ENCODE measurements around the gene TBC1D22B. TPM values are rescaled to one million over a fixed set of nuclear protein-coding genes. Genes with fewer than 3 reads are reported as not detected.

Gene TBC1D22B
- total and polyA plus RNA-seq, 9 of the 15 experiments (the other 6 are each of a cell fraction or from before 2014, with no cell fraction given) = 4.8 to 24.2 (median 13.5) TPM

- TF ChIP-seq UBTF (IDR thresholded peaks at IDR 0.05; ENCODE audit: borderline replicate concordance in 1 of 2, low read depth in 2 of 2, low read length in 2 of 2) (0 out of 4 replicates have a peak, but pooled peaks of 1 of the 2 experiments have one; percentile 65), ATF4 (CRISPR knock-in tag; IDR thresholded peaks at IDR 0.05) (peak; percentile 72), RB1 (IDR thresholded peaks at IDR 0.05; ENCODE audit: low read depth) (peak; percentile 84; the same call in 1 of the 2 replicates), BMI1 (IDR thresholded peaks at IDR 0.05; ENCODE audit: low read length) (0 out of 2 replicates have a peak, but pooled peaks have one; percentile 1), ZBTB40 (IDR thresholded peaks at IDR 0.05) (peak; percentile 50), ZBTB40 (CRISPR knock-in tag; IDR thresholded peaks at IDR 0.05) (no peak), PTRF (tag; IDR thresholded peaks at IDR 0.05) (no peak), PML (IDR thresholded peaks at IDR 0.05; ENCODE audit: low read length) (peak; percentile 96), RAD21 (CRISPR knock-in tag; conservative IDR thresholded peaks at IDR 0.05 in 1 of 2, IDR thresholded peaks at IDR 0.05 in 1 of 2) (peak; percentile 97), PRDM10 (IDR thresholded peaks at IDR 0.05; ENCODE audit: partially characterized antibody) (peak; percentile 35)
These were observed 57.0 kb downstream of the TBC1D22B start (continued) for GRCh38 chr6:37314487-37315156.
